HG03432 (cell line): ENCODE data around the gene MAP7D1.

Experiments
- ATAC-seq: cut with Tn5 transposase; IDR thresholded peaks from one replicate; pipeline ENCODE4 v1.9.1; 2021; ENCODE audit warnings: mild to moderate bottlenecking, moderate library complexity; ENCODE audit not compliant: unreplicated experiment

The MAP7D1 gene

GRCh38 chr1:36155408-36156328 lies at the start of gene MAP7D1:
Gene MAP7D1 (plus strand): TSS chr1:36156160. CDS start chr1:36156418, 258 bp downstream.
- peak; percentile 58 for ATAC-seq

- no peak for ATAC-seq
These were observed 49.7 kb upstream of the MAP7D1 start for GRCh38 chr1:36106269-36106668.

GRCh38 chr1:36107394-36107793 lies 48.6 kb upstream of the MAP7D1 start:
- ATAC-seq, result no peak

- ATAC-seq, result no peak
These were observed 47.6 kb upstream of the MAP7D1 start for GRCh38 chr1:36108314-36108713.

- ATAC-seq, result no peak
These were observed 46.8 kb upstream of the MAP7D1 start for GRCh38 chr1:36109041-36109679.

- no peak for ATAC-seq
These were observed 44.8 kb upstream of the MAP7D1 start for GRCh38 chr1:36111151-36111550.

GRCh38 chr1:36112823-36113222 lies 43.1 kb upstream of the MAP7D1 start:
- no peak for ATAC-seq

GRCh38 chr1:36114371-36114770 lies 41.6 kb upstream of the MAP7D1 start:
- no peak for ATAC-seq

GRCh38 chr1:36115200-36115669 lies 40.7 kb upstream of the MAP7D1 start:
- no peak for ATAC-seq

GRCh38 chr1:36115931-36116330 lies 40.0 kb upstream of the MAP7D1 start:
- no peak for ATAC-seq

GRCh38 chr1:36116901-36117300 lies 39.1 kb upstream of the MAP7D1 start:
- no peak for ATAC-seq

GRCh38 chr1:36118447-36119204 lies 37.3 kb upstream of the MAP7D1 start:
- no peak for ATAC-seq

GRCh38 chr1:36119456-36119855 lies 36.5 kb upstream of the MAP7D1 start:
- ATAC-seq, result no peak

GRCh38 chr1:36122062-36123030 lies 33.6 kb upstream of the MAP7D1 start:
- ATAC-seq, result no peak

- ATAC-seq, result no peak
These were observed 32.6 kb upstream of the MAP7D1 start for GRCh38 chr1:36123356-36123755.

GRCh38 chr1:36124404-36125128 lies 31.4 kb upstream of the MAP7D1 start:
- ATAC-seq, result no peak

- no peak for ATAC-seq
These were observed 30.6 kb upstream of the MAP7D1 start, which contains the start of gene COL8A2 for GRCh38 chr1:36125129-36125991. Gene COL8A2 (minus strand): TSS chr1:36125222. CDS start chr1:36100242, 24,980 bp downstream.

- no peak for ATAC-seq
These were observed 29.8 kb upstream of the MAP7D1 start for GRCh38 chr1:36126005-36126716.
